Measurements from ENCODE around the gene SIK2.
"Not testable (repeated sequence)": the region's sequence is repeated elsewhere in the genome, so short reads cannot be mapped to it uniquely, and the experiment has no call there.

SIK2 gene

DNA sequence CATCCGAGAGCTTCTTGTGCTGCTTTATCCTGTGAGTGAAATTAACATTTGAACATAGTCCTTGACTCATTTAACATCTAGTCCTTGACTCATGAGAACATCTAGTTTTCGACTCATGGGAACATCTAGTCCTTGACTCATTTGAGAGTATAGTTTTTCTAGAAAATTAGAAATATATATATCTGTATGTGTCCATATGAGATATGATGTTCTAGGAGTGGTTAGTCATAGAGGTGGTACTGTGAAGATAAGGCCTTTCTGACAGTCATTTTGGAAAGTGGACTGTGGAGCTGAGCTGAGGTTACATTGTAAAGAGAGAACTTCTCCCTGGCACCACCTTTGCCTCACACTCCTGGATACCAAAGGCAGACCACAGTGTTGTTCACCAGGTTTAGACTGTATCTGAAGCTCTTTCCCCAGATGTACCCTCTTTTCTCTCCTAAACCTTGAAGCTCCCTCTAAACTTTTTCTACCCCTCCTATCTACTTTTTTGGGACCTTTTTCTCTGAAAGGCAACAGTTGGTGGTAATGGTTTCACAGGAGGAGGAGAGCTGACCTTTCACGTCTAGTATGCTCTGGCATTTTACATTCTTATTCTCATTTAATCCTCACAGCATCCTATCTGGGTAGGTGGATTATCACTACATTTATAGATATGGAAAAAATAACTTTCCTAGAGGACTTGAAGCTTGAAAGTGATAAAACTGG lies 96.8 kb downstream of the SIK2 start:
- no peak for DNase-seq (ENCODE audit: low read depth, low spot score)

DNA sequence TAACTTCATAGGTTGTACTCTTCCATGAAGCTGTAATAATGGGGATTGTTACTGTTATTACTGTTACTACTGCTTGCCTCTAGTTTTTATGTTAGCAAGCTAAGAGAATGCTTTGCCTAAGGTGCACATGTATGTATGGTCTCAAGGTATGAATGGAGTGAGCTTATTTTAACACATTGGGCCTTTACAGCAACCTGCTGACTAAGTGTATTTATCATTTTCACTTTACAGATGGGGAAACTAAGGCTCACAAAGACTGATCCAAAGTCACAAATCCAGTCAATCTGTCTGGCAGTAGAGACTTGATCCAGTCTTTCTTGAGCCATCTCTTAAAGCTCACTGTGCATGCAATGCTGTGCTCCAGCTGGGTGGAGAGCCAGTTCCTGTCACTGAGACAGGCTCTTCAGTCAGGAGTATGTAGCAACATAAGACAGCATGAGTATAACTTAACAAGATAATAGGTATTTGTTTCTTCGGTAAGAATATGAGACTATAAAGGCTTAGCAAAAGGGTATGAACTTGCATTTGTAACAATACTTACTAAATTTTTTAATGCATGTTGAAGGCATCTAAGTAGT lies 97.4 kb downstream of the SIK2 start:
- DNase-seq (ENCODE audit: low read depth, low spot score), result no peak

GRCh38 chr11:111700162-111700561 lies 97.9 kb downstream of the SIK2 start:
- DNase-seq (ENCODE audit: low read depth, low spot score), result no peak

DNA sequence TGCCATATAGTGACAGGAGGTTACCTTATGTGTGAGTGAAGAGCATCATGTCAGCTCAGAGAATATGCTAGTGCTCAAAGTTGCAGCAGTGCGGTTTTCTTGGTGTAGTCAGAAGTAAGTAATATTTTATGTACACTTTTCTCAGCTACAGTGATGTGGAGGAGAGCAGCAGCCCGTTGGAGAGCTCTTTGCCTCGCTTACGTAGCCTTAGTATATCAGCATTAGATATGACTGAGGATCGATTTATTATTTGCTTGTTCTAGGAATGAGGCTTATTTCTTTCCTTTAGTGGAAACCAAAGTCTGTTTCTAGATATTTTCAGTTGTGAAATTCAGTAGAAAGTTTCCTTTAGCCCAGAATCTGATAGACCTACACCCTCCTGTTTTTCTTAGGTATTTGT lies 100.4 kb downstream of the SIK2 start:
- no peak for DNase-seq (ENCODE audit: low read depth, low spot score)

DNA sequence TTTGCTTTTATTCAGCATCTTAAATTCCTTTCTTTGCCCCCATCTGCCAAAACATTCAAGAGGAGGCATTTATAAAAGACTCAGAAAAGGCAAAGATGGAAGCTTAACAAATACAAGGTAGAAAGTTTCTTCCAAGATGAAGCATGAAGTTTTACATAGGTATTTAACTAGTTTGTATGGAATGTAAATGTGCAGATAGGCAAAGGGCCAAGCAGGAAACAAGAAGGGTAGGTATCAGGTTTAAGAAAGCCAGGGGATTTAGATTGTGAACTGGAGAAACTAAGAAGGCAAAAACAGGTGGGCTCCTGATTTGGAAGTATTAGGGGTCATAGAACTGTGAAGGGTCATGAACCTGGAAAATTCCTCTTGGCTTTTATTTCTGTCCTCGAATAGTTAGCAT lies 101.3 kb downstream of the SIK2 start:
- no peak for DNase-seq (ENCODE audit: low read depth, low spot score)

- DNase-seq (ENCODE audit: low read depth, low spot score), result peak; percentile 29
Measured at GRCh38 chr11:111707039-111707690, 104.9 kb downstream of the SIK2 start.

GRCh38 chr11:111707691-111708067 lies 105.4 kb downstream of the SIK2 start:
- no peak for DNase-seq (ENCODE audit: low read depth, low spot score)

- DNase-seq (ENCODE audit: low read depth, low spot score), result no peak
Measured at GRCh38 chr11:111714522-111714921, 112.3 kb downstream of the SIK2 start.

DNA sequence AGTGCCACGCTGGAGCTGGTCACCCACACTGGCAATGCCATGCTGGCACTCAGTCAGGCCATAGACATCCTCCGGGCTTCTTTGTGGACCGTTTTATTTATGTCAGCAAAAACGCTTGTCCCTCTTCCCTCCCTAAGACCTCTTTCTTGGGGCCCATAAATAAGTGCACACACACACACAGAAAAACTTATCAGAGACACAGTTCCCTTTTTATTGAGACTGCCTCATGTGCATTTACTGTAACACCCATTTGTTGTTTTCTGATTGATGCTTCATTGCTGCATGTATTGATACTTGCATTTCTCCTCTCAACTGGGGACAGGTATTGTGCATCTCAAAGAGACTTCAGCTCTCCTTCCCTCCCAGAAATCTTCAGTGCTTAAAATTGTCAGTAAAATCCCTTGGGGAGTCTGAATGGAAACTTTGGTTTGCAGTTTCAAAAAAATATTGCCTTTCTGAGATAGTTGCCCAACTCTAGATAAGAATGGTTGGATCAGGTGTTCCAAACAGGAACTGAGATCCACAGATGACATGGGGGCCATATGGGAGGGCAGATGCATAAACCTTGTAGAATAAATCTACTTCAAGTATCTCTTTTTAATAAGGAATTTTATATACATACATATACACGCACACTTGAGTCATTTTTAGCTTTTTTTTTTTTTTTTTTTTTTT lies 113.0 kb downstream of the SIK2 start:
- no peak for DNase-seq (ENCODE audit: low read depth, low spot score)

GRCh38 chr11:111717660-111718059 lies 115.4 kb downstream of the SIK2 start:
- DNase-seq (ENCODE audit: low read depth, low spot score), result not testable (repeated sequence)

- no peak for DNase-seq (ENCODE audit: low read depth, low spot score)
Measured at GRCh38 chr11:111718436-111718835, 116.2 kb downstream of the SIK2 start.

DNA sequence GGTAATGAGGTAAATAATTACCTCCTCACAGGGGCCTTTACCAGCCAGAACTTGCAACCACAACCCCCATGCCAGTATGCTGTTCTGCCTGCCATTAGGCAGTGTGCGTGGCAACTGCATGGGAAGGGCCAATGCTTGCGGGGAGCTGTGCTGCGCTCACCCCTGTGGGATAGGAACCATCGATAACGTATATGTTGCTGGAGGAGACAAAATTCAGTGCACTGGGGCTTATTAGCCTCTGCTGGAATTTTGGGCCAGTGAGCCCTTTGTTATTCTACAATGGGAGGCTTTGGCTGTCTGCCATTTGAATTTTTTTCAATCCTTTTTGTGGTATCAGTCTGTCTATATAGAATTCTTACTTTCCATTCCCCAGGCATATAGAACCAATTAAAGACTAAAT lies 116.6 kb downstream of the SIK2 start:
- DNase-seq (ENCODE audit: low read depth, low spot score), result no peak

- DNase-seq (ENCODE audit: low read depth, low spot score), result no peak
Measured at GRCh38 chr11:111719379-111719778, 117.1 kb downstream of the SIK2 start.

DNA sequence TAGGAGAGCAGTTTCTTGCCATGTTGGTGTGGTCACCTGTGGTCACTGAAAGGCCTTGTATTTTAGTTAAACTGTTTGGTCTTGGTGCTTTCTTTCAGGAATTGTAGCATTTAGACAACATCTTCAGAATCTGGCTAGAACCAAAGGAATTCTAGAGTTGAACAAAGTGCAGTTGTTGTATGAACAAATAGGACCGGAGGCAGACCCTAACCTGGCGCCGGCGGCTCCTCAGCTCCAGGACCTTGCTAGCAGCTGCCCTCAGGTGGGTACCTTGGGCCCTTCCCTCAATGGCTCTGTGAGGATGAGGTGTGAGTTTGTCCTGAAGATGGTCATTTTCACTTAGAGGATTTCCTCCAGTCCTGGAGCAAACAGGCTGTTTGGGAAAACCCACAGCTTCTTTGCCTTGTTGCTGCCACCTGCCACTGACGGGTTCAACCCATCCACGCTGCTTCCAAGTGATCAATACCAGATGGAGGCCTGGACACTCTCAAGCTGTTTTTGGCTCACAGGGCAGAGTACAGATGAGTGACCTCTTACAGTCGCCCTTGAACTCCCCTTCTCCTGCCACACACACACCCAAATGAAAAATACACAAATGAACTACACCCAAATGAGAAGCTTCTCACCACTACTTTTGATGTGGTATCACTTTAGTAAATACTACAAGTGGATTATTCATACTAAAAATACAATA lies 118.7 kb downstream of the SIK2 start:
- no peak for DNase-seq (ENCODE audit: low read depth, low spot score)

- DNase-seq (ENCODE audit: low read depth, low spot score), result no peak
Measured at GRCh38 chr11:111722501-111722900, 120.3 kb downstream of the SIK2 start.

DNA sequence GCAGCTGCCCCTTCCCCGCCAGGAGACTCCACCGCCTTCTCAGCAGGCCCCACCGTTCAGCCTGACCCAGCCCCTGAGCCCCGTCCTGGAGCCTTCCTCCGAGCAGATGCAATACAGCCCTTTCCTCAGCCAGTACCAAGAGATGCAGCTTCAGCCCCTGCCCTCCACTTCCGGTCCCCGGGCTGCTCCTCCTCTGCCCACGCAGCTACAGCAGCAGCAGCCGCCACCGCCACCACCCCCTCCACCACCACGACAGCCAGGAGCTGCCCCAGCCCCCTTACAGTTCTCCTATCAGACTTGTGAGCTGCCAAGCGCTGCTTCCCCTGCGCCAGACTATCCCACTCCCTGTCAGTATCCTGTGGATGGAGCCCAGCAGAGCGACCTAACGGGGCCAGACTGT lies 121.3 kb downstream of the SIK2 start:
- no peak for DNase-seq (ENCODE audit: low read depth, low spot score)

DNA sequence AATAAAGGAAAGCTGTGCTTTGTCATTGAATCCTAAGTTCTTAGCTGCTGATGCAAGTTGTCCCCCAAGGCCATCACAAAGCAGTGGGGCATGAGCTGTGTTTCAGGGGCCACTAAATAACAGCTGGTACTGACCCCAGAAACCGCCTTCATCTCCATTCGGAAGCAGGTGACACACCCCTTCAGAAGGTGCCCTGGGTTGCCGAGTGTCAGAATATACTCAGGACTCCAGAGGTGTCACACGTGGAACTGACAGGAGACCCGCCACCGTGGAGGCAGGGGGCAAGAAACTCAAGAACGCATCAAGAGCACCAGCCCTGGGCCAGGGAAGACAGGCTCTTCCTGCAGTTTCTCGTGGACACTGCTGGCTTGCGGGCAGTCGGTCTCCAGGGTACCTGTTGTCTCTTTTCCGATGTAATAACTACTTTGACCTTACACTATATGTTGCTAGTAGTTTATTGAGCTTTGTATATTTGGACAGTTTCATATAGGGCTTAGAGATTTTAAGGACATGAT lies 122.4 kb downstream of the SIK2 start:
- DNase-seq (ENCODE audit: low read depth, low spot score), result no peak

- no peak for DNase-seq (ENCODE audit: low read depth, low spot score)
Measured at GRCh38 chr11:111725621-111726020, 123.4 kb downstream of the SIK2 start.

GRCh38 chr11:111726301-111726713 lies 124.1 kb downstream of the SIK2 start:
- no peak for DNase-seq (ENCODE audit: low read depth, low spot score)

GRCh38 chr11:111727431-111727830 lies 125.2 kb downstream of the SIK2 start:
- DNase-seq (ENCODE audit: low read depth, low spot score), result no peak

- no peak for DNase-seq (ENCODE audit: low read depth, low spot score)
Measured at GRCh38 chr11:111729071-111729830, 127.0 kb downstream of the SIK2 start.

All from ELF-1 (cell line).